DMS 273 (cell line): ENCODE measurements around the gene CRTC1.

ENCODE experiments used
- DNase-seq: peaks from one replicate; lab custom pipeline; 2025; ENCODE audit not compliant: unreplicated experiment; lab: John Stamatoyannopoulos, UW

Gene CRTC1

GRCh38 chr19:18780631-18781030 lies 97.2 kb downstream of the CRTC1 start:
- DNase-seq = peak; percentile 41

GRCh38 chr19:18781047-18781600 lies 97.6 kb downstream of the CRTC1 start:
- no peak for DNase-seq

- no peak for DNase-seq
These were observed 98.5 kb downstream of the CRTC1 start for GRCh38 chr19:18781885-18782527.

DNA sequence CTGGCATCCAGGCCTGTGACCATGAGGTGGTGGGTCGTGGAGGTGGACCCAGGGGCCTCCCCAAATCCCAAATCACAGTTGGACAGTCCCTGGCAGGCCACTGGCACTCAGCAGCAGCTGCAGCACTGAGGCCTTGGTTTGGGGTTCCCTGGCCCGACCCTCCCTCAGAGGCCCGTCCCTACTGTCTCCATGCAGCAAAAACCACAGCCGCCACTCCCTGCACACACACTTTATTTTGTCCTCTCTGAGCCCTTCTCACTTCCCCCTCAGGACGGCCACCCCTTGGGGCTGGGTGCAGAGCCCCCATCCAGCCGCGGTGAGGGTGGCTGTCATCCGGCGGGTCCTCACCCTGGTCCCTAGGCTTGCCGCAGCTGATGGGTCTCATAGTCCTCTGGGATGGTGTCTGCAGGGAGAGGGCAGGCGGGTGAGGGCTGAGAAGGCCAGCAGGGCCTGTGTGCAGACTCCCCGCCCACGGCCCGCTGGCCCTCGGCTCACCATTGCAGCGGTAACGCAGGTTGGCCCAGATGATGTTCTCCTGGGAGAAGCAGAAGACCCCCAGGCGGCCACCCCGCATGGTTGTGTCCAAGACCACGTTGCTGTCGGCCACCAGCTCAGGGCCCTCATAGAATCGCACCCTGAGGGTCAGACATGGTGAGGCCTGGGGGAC lies 99.2 kb downstream of the CRTC1 start:
- DNase-seq = no peak

- no peak for DNase-seq
These were observed 100.7 kb downstream of the CRTC1 start for GRCh38 chr19:18783958-18784785.

DNA sequence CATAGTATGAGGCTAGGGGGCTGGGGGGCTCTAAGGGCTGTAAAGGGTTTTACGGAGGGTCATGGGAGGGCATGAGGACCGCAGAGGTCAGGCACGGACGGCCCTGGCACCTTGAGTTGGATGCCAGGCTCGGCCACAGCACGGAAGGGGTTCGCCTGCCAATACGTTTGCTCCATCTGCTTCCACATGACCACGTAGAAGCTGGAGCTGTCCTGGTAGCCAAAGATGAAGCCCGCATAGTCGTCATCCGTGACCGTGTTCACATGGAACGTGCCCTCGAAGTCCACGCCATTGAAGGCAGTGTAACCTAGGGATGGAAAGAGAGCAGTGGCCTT lies 101.3 kb downstream of the CRTC1 start:
- DNase-seq = no peak

DNA sequence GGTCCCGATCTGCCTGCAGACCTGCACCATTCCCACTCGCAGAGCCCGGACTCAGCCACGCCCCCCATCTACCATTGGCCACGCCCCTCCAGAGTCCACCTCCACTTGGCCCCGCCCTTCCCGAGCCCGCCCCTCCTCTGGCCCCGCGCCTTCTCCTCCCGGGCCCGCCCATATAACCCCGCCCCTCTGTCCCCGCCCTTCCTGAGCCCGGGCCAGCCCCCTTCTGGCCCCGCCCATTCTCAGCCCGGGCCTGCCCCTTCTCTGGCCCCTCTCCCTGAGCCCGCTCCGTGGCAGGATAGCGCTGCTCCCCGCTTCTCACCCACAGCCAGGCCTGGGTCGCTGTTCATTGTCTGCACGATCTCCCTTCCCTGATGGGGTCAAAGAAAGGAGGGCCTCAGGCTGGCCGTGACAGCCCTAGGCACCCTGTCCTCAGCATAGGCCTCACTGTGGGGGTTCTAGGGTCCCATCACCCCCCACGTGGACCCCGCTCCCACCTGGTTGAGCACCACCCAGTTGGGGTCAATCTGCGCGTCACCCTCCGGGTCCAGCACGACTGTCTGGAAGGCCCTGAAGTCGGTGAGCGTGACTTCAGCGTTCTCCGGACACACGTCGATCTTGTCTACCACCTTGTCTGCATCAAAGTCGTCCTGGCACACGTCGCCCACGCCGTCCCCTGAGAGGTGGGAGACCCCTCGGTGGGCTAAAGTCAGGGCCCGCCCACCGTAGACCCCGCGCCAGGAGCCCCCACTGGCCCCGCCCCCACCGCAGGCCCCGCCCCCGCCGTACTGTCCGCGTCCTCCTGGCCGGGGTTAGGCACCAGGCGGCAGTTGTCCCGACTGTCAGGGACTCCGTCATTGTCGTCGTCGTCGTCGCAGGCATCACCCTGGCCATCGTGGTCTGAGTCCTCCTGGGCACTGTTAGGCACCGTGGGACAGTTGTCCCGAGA lies 102.0 kb downstream of the CRTC1 start:
- peak; percentile 89 for DNase-seq

GRCh38 chr19:18788529-18789421 lies 105.3 kb downstream of the CRTC1 start:
- no peak for DNase-seq

DNA sequence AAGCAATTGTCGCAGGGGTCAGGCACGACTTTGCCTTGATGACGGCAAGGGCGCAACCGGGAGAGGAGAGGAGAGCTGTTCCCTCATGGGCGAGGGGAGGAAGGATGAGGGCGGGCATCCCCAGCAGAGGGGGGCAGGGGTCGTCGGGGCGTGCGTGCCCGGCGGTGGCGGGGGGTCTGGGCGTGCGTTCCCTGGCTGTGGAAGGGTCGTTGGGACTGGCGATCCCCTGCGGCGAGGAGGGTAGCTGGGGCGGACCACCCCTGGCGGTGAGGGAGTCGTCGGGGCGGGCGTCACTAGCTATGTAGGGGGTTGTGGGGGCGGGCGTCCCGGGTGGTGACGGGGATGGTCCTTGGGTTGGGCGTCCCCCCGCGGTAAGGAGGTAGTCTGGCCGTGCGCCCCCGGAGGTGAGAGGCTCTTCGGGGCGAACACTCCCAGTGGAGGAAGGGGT lies 106.0 kb downstream of the CRTC1 start:
- no peak for DNase-seq

DNA sequence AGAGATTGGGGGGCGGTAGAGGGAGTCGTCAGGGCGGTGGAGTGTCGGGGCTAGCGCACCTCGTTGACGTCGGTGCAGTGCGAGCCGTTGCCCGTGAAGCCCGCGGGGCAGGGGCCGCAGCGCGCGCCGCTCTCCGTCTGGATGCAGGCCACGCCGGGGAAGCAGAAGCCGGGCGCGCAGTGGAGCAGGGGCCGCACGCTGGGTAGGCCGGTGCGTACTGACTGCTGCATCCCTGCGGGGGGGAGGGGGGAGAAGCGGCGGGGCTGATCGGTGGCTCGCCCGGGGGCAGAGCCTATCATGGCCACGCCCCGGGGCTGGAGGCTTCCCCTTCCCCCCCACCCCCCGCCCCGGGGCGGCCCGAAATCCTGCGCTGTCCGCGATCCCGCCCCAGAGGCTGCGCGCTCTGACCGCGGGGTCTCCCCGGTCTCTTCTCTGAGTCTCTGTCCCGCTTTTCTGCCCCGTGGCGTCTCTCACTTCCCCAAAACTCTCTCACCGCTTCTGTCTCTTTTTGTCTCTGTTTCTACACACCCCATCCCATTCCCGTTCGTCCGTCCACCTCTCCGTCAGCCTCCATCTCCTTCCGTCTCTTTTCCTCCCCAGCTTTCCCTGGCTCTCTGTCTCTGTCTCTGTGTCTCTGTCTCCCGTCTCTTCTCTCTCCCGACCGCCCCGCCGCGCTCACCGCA lies 106.5 kb downstream of the CRTC1 start:
- DNase-seq = peak; percentile 82

DNA sequence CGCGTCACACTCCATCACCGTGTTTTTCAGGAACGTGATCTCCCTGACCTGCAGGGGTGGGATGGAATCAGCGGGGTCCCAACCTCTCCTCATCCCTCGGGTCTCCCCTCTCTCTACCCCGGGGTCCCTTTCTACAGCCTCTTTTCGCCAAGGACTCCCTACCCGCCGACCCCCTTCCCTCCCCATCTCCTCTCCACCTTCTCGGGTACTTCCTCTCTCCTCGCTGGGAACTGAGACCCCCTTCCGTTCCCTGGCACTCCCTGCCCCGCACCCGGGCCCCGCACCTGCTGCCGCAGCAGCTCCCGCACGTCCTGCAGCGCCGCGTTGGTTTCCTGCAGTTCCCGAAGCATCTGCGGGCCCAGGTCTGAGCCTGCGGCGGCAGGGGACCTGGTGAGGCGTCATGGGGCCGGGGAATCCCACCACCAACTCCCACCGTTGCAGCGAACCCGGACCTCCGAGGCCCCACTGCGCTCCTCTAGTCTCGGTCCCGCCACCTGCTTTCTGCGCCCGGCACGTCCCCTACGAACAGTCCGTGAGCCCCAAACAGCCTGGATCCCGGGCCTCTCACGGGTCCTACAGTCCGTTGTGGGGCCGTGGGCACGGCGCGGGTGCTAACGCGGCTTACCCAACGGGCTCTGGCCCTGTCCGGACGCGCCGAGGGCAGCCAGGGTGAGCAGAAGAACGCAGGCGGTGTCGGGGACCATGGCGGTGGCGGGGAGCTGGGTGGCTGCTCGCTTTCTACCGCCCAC lies 107.3 kb downstream of the CRTC1 start, which contains the start of gene COMP:
Gene COMP, minus strand, starts transcription at position 740 of the 749 bp plus-strand sequence. Its CDS starts 36 bp downstream, at position 704.
- DNase-seq = peak; percentile 46

GRCh38 chr19:18791315-18791678 lies 107.8 kb downstream of the CRTC1 start:
- no peak for DNase-seq

DNA sequence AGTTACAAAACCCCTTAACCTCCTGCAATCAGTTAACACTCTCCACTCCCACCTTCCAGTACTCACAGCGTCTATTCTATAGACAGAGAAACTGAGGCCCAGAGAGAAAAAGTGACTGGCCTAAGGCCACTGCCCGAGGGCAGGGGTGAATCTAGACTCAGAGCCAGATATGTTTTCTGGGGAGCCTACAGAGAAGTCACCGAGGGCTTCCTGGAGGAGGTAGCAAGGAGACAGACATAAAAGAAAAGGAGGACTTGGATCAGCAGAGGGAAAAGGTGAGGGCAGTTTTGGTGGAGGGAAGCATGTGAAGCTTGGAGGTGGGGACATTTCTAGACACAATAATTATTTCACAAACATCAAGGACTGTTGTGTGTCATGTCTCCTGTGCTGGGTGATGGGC lies 109.2 kb downstream of the CRTC1 start:
- DNase-seq = no peak

- DNase-seq = no peak
These were observed 109.9 kb downstream of the CRTC1 start for GRCh38 chr19:18793144-18794028.

DNA sequence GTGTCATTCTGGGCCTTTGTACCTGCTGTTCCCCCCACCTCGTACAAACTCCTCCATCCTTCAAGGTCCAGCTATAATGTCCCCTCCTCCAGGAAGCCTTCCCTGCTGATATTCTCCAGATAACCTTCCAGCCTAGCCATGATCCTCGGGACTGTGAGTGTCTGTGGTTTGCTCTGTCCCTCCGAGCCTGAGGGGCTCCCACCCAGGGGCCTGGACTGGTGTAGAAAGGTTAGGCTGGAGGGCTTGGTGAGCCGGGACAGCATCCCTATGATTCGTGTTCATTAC lies 110.5 kb downstream of the CRTC1 start:
- DNase-seq = no peak

DNA sequence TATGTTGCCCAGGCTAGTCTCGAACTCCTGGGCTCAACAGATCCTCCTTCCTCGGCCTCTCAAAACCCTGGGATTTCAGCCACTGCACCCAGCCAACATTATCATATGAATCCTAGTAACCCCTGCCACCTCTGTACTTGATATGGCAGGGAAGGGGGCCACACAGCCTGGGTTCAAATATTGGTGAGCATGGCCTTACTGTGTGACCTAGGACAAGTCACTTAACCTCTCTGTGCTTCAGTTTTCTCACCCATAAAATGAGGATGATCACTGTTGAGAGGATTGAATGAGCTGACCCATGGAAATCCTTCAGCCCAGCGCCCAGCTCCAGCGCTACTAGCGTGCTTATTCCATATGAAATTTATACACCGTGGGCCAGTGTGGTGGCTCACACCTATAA lies 111.2 kb downstream of the CRTC1 start:
- no peak for DNase-seq

DNA sequence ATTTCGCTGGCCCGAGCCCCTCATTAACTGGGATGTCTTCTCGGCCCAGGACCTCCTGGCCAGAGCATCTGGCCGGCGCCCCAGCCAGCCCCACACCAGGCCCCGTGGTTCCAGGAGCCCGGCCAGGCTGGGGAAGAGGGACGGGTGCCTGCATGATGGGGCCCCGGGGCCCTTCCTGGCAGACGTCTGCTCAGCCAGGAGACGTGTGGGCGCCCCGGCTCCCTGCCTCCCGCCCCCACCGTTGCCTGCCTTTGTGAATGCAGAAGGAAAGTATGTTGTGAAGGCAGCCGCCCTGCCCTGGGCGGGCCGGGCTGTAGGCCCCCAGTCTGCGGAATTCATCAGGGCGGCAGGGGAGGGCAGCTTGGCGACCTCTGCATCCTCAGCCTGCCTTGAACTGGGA lies 112.1 kb downstream of the CRTC1 start:
- DNase-seq = peak; percentile 65

DNA sequence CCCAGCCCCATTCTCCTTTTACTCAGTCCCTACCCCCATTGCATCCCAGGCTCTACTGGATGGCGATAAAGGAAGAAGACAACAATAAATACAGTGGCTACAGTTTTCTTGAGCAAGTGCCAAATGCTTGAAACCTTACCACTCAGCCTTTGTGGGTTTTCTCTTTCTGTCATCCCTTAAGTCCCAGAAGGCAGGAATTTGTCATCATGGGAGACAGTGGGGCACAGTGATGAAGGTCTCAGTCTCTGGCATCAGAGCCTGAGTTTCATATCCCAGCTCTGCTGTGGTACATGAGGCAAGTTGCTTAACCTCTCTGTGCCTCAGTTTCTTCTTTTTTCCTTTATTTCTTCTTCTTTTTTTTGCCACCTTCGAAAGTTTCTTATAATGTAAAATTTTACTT lies 112.8 kb downstream of the CRTC1 start:
- no peak for DNase-seq
